Spinal cord (tissue), 10 donors: ENCODE data around the gene SLC35G4. TPM values are rescaled to one million over a fixed set of nuclear protein-coding genes. Genes with fewer than 3 reads are reported as not detected.
A peak's percentile ranks its signal among the peaks of the same experiment; 100 is the strongest.

Source experiments
- DNase-seq, 6 donors: peaks; one replicate each; pipeline versions ENCODE4 v3.0.0 to v3.0.0-alpha.2; 2013 to 2015; ENCODE audit warnings: low spot score in 6 of 6, low read depth in 4 of 6
- H3K27ac ChIP-seq: one replicate; pipeline ENCODE4 v1.5.1; 2013; ENCODE audit warnings: low read depth, low read length, control low read depth
- H3K27me3 ChIP-seq: one replicate; pipeline ENCODE4 v1.6.1; 2013; ENCODE audit warnings: low read length; ENCODE audit not compliant: control insufficient read depth, insufficient read depth
- H3K36me3 ChIP-seq: one replicate; pipeline ENCODE4 v1.6.1; 2013; ENCODE audit warnings: low read length; ENCODE audit not compliant: control insufficient read depth, insufficient read depth
- H3K4me1 ChIP-seq: one replicate; pipeline ENCODE4 v1.6.1; 2013; ENCODE audit warnings: low read length; ENCODE audit not compliant: control insufficient read depth, insufficient read depth
- H3K4me3 ChIP-seq: one replicate; pipeline ENCODE4 v1.5.1; 2013; ENCODE audit warnings: low read depth, low read length, control low read depth
- H3K9me3 ChIP-seq: one replicate; pipeline ENCODE4 v1.6.1; 2013; ENCODE audit warnings: low read length; ENCODE audit not compliant: control insufficient read depth, insufficient read depth
- WGBS: methylation state at CpG from one replicate; pipeline ENCODE4 v1.1.5; 2013; ENCODE audit warnings: missing lambda C conversion rate; ENCODE audit not compliant: insufficient coverage; 5-methylcytosine and 5-hydroxymethylcytosine counted together
- polyA plus RNA-seq, 2 donors: library from polyadenylated mRNA; unstranded; fragments of 120-200 nt; gene quantifications; one replicate each; pipeline ENCODE4 v1.2.1, GENCODE V29; 2013; ENCODE audit not compliant: insufficient read length in 2 of 2
- small RNA-seq: library from RNA; depleted of rRNA; stranded (forward); fragments of <200 nt; gene quantifications from one replicate; pipeline ENCODE3, GENCODE V24; 2014; ENCODE audit warnings: low replicate concordance
- total RNA-seq, 2 donors: library from RNA; depleted of rRNA in 1 of 2; stranded (reverse); fragments of 120-200 nt in 1 of 2; fragments of >200 nt in 1 of 2; gene quantifications; one replicate each; pipeline versions ENCODE4 v1.2.3 to v1.2.4, GENCODE V29; 2013 to 2014
- donor health status: healthy.

SLC35G4 gene
- total and polyA plus RNA-seq, 4 donors, result not detected

DNA sequence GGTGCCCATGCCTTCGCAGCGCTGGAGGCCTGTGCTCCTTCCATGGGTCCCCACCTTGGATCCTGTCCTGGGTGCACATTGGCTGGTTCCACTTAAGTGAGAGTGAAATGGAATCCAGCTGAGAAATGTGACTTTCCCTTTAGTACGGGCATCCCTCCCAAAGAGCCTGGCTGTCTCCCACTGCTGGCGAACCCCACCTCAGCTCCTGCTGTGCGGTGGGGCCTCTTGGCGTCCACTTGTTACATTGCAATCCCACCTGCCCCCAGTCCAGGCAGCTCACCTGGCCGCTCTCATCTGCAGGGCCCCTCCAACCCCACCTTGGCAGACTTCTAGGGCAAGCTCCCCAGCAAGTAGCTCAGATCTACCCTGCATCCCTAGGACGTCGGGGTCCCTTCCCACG is 44.1 kb downstream of the SLC35G4 start:
- WGBS, result 85% methylated on average over 8 of the region's 10 CpGs
- H3K36me3 ChIP-seq, result no peaks in the 10 kb centered on the region

DNA sequence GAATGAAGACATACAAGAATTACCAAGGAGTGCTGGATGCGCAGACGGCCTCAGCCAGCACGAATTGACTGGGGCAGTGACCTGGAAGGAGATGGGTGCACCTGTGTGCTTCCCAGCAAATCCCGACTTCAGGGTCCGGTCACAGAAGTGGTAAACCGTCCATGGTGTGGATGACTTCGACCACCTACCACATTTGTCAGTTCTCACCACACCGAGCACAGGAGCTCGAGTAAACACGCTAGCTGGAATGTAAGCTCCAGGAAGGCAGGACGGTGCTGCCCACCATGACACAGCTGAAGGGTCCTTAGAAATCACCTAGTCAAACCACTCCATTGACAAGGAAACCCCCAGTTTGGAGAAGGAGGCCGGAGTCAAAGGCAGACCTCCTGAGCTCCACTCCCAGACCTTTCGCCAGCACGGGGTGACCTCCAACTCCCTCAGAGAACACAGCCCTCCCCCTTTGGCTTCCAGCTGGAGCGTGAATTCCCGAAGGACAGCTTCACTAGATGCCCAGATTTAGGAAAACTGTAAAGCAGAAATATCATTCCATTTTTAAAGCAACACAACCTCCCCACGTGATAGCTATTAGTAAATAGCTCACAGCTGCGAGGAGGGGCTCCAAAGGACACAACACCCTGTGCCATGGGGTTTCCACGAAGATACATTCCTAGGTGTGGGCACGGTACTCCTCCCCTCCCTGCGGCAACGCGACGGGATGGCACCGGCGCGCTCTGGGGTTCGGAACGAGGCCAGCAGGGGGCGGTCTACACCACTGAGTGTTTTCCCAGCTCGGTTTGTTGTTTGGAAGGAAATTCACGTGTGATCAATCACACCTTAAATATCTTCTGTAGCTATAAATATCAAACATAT is 45.6 kb downstream of the SLC35G4 start:
- H3K27me3 ChIP-seq, result peaks cover 6% of the 10 kb centered on the region
- no peak overlapping the region for H3K4me3 ChIP-seq
- DNase-seq, result peak; percentile 17 to 83 (median 26)
- H3K9me3 ChIP-seq, result no peaks in the 10 kb centered on the region
- 57% methylated on average over 19 of the region's 32 CpGs for WGBS
- H3K4me1 ChIP-seq, result peaks cover 7% of the 10 kb centered on the region
- H3K27ac ChIP-seq, result no peak overlapping the region
- no peaks in the 10 kb centered on the region for H3K36me3 ChIP-seq

More for the DNA sequence above, 44.1 kb downstream of the SLC35G4 start:
- no peak overlapping the region for H3K4me3 ChIP-seq
- peaks cover 6% of the 10 kb centered on the region for H3K27me3 ChIP-seq
- peaks cover 7% of the 10 kb centered on the region for H3K4me1 ChIP-seq
- DNase-seq, result no peak
- H3K9me3 ChIP-seq, result no peaks in the 10 kb centered on the region
- H3K27ac ChIP-seq, result no peak overlapping the region

DNA sequence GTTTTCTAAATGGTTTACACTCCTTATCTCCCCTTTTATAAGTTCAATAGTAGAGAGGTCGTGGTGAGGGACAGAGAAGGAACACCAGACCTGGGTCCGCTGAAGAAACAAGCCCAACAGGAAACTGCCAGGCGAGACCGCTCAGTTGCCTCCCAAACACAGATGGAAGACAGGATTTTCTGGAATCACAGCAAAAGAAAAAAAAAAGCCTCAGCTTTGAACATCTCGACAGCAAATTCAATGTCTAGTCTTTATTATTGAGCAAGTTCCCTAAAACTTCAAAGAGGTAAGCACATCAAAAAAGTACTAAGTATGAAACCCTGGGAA is 46.2 kb downstream of the SLC35G4 start:
- no peaks in the 10 kb centered on the region for H3K36me3 ChIP-seq
- H3K9me3 ChIP-seq, result no peaks in the 10 kb centered on the region
- H3K4me3 ChIP-seq, result no peak overlapping the region
- DNase-seq, result peak in 1 of 6 donors; percentile 1
- H3K27me3 ChIP-seq, result peaks cover 6% of the 10 kb centered on the region
- H3K4me1 ChIP-seq, result peaks cover 7% of the 10 kb centered on the region
- H3K27ac ChIP-seq, result no peak overlapping the region
- 63% methylated on average over 2 of the region's 5 CpGs for WGBS

DNA sequence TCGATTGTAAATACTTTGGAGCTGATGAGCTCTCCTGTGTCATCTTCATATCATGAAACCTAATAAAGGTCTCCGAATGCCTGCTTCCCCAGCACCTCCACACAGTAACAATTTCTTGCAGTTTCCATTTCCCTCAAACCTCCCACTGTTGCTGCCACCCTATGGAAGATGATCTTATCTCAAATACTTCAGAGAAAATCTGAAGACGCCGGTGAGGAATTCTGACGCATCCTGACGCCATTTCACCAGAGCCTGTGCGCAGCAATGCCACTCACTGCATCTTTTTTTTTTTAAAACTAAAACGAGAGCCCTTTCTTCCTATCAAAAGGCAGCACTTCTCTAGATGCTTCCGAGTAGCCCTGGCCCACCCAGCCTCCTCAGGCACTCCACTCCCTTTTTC is 47.8 kb downstream of the SLC35G4 start:
- Histone ChIP-seq H3K27ac (no peak overlapping the region), H3K4me1 (peaks cover 7% of the 10 kb centered on the region), H3K9me3 (no peaks in the 10 kb centered on the region), H3K27me3 (peaks cover 6% of the 10 kb centered on the region), H3K4me3 (no peak overlapping the region), H3K36me3 (no peaks in the 10 kb centered on the region)
- no peak for DNase-seq
- 87% methylated on average over 7 of the region's 9 CpGs for WGBS

- 95% methylated on average over 8 of the region's 8 CpGs for WGBS
- Histone ChIP-seq H3K27ac (no peak overlapping the region), H3K27me3 (peaks cover 6% of the 10 kb centered on the region), H3K9me3 (no peaks in the 10 kb centered on the region), H3K4me3 (no peak overlapping the region), H3K4me1 (peaks cover 7% of the 10 kb centered on the region), H3K36me3 (no peaks in the 10 kb centered on the region)
- DNase-seq, result no peak
Measured at GRCh38 chr18:11657554-11657953, 48.2 kb downstream of the SLC35G4 start.

DNA sequence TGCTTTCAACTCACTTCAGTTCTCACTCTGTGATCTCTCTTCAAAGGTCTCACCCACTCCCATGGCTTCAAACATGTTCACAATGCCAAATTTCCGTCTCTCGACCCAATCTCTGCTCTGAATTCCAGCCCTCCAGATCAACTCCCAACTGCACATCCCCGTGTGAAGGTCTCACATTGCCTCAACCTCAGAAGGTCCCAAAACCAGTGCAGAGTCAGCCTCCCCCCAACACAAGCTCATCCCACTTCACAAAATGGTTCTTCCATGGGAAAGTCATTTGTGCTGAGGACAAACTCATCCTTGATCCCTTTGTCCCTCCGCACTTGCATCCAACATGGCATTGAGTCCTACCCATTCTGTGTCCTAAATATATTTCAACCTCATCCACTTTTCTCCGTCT is 48.6 kb downstream of the SLC35G4 start:
- H3K9me3 ChIP-seq, result no peaks in the 10 kb centered on the region
- no peaks in the 10 kb centered on the region for H3K36me3 ChIP-seq
- peaks cover 7% of the 10 kb centered on the region for H3K4me1 ChIP-seq
- H3K27me3 ChIP-seq, result peaks cover 6% of the 10 kb centered on the region
- no peak overlapping the region for H3K27ac ChIP-seq
- DNase-seq, result no peak
- no peak overlapping the region for H3K4me3 ChIP-seq
- 96% methylated on average over 5 of the region's 5 CpGs for WGBS

GRCh38 chr18:11658989-11659388 is 49.6 kb downstream of the SLC35G4 start:
- no peak for DNase-seq
- Histone ChIP-seq H3K36me3 (no peaks in the 10 kb centered on the region), H3K4me1 (peaks cover 7% of the 10 kb centered on the region), H3K27me3 (peaks cover 6% of the 10 kb centered on the region), H3K27ac (no peak overlapping the region), H3K9me3 (no peaks in the 10 kb centered on the region), H3K4me3 (no peak overlapping the region)
- 90% methylated on average over 4 of the region's 6 CpGs for WGBS

Small RNAs within 50 kb of the gene (small RNA-seq; reads per million reads assigned to genes)
- not detected for gene AP001120.4

Other genes with a start within 250 kb of the SLC35G4 start
- gene GNAL, start 79.7 kb downstream of the SLC35G4 start, total RNA-seq, result 10 to 100 TPM; 30.2 to 67.0 TPM
- gene GNAL, start 79.7 kb downstream of the SLC35G4 start, polyA plus RNA-seq, result 10 to 100 TPM; 74.4 to 81.0 TPM
- 10 to 100 TPM; 39.0 to 51.4 TPM for gene CHMP1B, start 241.8 kb downstream of the SLC35G4 start, total RNA-seq
- gene CHMP1B, start 241.8 kb downstream of the SLC35G4 start, polyA plus RNA-seq, result 10 to 100 TPM; 29.8 to 30.0 TPM